ENCODE measurements around the gene OR2B6. TPM values are rescaled to one million over a fixed set of nuclear protein-coding genes. Genes with fewer than 3 reads are reported as not detected.

Gene OR2B6
- total RNA-seq, 3 donors from 2014 or later = not detected

- no peaks in the 10 kb centered on the region for H3K4me1 ChIP-seq (ENCODE audit: low read depth)
- peak; percentile 97 for ATAC-seq
- no peak overlapping the region for H3K4me3 ChIP-seq
- H3K36me3 ChIP-seq (ENCODE audit: low read depth) = no peaks in the 10 kb centered on the region
- intact Hi-C loops (cut with DNase I, micrococcal nuclease) = no loop called here
- TF ChIP-seq CTCF (IDR thresholded peaks at IDR 0.05) = no peak
- H3K9me3 ChIP-seq = no peaks in the 10 kb centered on the region
- peak in 1 of 3 donors; percentile 35 for DNase-seq
These were observed 5.5 kb downstream of the OR2B6 start for GRCh38 chr6:27962506-27962905.

- no peaks in the 10 kb centered on the region for H3K36me3 ChIP-seq (ENCODE audit: low read depth)
- no peak overlapping the region for H3K4me3 ChIP-seq
- ATAC-seq (no peak), DNase-seq (no peak)
- TF ChIP-seq CTCF (IDR thresholded peaks at IDR 0.05) = no peak
- intact Hi-C loops (cut with DNase I, micrococcal nuclease) = no loop called here
- H3K9me3 ChIP-seq = peaks cover 7% of the 10 kb centered on the region
- no peaks in the 10 kb centered on the region for H3K4me1 ChIP-seq (ENCODE audit: low read depth)
These were observed 9.0 kb downstream of the OR2B6 start for GRCh38 chr6:27966044-27966443.

- no peaks in the 10 kb centered on the region for H3K36me3 ChIP-seq (ENCODE audit: low read depth)
- DNase-seq (no peak), ATAC-seq (no peak)
- no peak for TF ChIP-seq CTCF (IDR thresholded peaks at IDR 0.05)
- no peak overlapping the region for H3K4me3 ChIP-seq
- H3K4me1 ChIP-seq (ENCODE audit: low read depth) = no peaks in the 10 kb centered on the region
- intact Hi-C loops (cut with DNase I, micrococcal nuclease) = no loop called here
- H3K9me3 ChIP-seq = peaks cover 7% of the 10 kb centered on the region
These were observed 9.9 kb downstream of the OR2B6 start for GRCh38 chr6:27966816-27967426.

- no peaks in the 10 kb centered on the region for H3K36me3 ChIP-seq (ENCODE audit: low read depth)
- no peak for DNase-seq
- intact Hi-C loops (cut with DNase I, micrococcal nuclease) = no loop called here
- no peak overlapping the region for H3K4me3 ChIP-seq
- ATAC-seq = no peak
- TF ChIP-seq CTCF (IDR thresholded peaks at IDR 0.05) = no peak
- H3K9me3 ChIP-seq = peaks cover 7% of the 10 kb centered on the region
- H3K4me1 ChIP-seq (ENCODE audit: low read depth) = no peaks in the 10 kb centered on the region
These were observed 13.4 kb downstream of the OR2B6 start for GRCh38 chr6:27970444-27970843.

- Histone ChIP-seq H3K4me1 (ENCODE audit: low read depth) (no peaks in the 10 kb centered on the region), H3K4me3 (no peak overlapping the region), H3K9me3 (peaks cover 7% of the 10 kb centered on the region), H3K36me3 (ENCODE audit: low read depth) (no peaks in the 10 kb centered on the region)
- DNase-seq (no peak), ATAC-seq (no peak)
- intact Hi-C loops (cut with DNase I, micrococcal nuclease) = no loop called here
- no peak for TF ChIP-seq CTCF (IDR thresholded peaks at IDR 0.05)
These were observed 15.7 kb downstream of the OR2B6 start for GRCh38 chr6:27972750-27973149.

GRCh38 chr6:27977387-27977786, 20.3 kb downstream of the OR2B6 start:
- Histone ChIP-seq H3K4me3 (no peak overlapping the region), H3K4me1 (ENCODE audit: low read depth) (no peaks in the 10 kb centered on the region), H3K36me3 (ENCODE audit: low read depth) (no peaks in the 10 kb centered on the region), H3K9me3 (no peaks in the 10 kb centered on the region)
- DNase-seq (no peak), ATAC-seq (no peak)
- intact Hi-C loops (cut with DNase I, micrococcal nuclease) = no loop called here
- TF ChIP-seq CTCF (IDR thresholded peaks at IDR 0.05) = no peak

Measured in mucosa of descending colon (tissue), 3 donors.